Smooth muscle cell (in vitro differentiated cells): ENCODE data around the gene ATL1. TPM values are rescaled to one million over a fixed set of nuclear protein-coding genes. Genes with fewer than 3 reads are reported as not detected.
A peak's percentile ranks its signal among the peaks of the same experiment; 100 is the strongest.

Experiments
- DNase-seq: peaks from one replicate; lab custom pipeline; 2025; ENCODE audit not compliant: unreplicated experiment; lab: John Stamatoyannopoulos, UW
- H2AFZ ChIP-seq: fragments of 200-600 bp; sonication (generic); 2 replicates; pipeline ENCODE4 v1.6.0; 2016; ENCODE audit warnings: antibody characterized with exemption, low read depth, mild to moderate bottlenecking
- H3F3A ChIP-seq: fragments of 200-600 bp; sonication (generic); 2 replicates; pipeline ENCODE4 v1.6.0; 2017; ENCODE audit warnings: antibody characterized with exemption, low read depth
- H3K27ac ChIP-seq: fragments of 200-600 bp; sonication (generic); 2 replicates; pipeline ENCODE4 v1.5.1; 2016; ENCODE audit warnings: low read depth, mild to moderate bottlenecking
- H3K27me3 ChIP-seq: fragments of 200-600 bp; sonication (generic); 2 replicates; pipeline ENCODE4 v1.6.1; 2016; ENCODE audit warnings: low read depth, mild to moderate bottlenecking
- H3K36me3 ChIP-seq: fragments of 200-600 bp; sonication (generic); 2 replicates; pipeline ENCODE4 v1.5.1; 2016; ENCODE audit warnings: low read depth
- H3K4me1 ChIP-seq: fragments of 200-600 bp; sonication (generic); 2 replicates; pipeline ENCODE4 v1.5.1; 2016; ENCODE audit warnings: low read depth
- H3K4me2 ChIP-seq: fragments of 200-600 bp; sonication (generic); 2 replicates; pipeline ENCODE4 v1.6.0; 2016; ENCODE audit warnings: mild to moderate bottlenecking
- H3K4me3 ChIP-seq: fragments of 200-600 bp; sonication (generic); 2 replicates; pipeline ENCODE4 v1.5.1; 2016; ENCODE audit warnings: mild to moderate bottlenecking
- H3K79me2 ChIP-seq: fragments of 200-600 bp; sonication (generic); 2 replicates; pipeline ENCODE4 v1.6.0; 2016; ENCODE audit warnings: low read depth, mild to moderate bottlenecking
- H3K9ac ChIP-seq: fragments of 200-600 bp; sonication (generic); 2 replicates; pipeline ENCODE4 v1.6.0; 2016; ENCODE audit warnings: low read depth
- H3K9me3 ChIP-seq: fragments of 200-600 bp; sonication (generic); replicated peaks from 2 replicates; pipeline ENCODE4 v1.5.1; 2016; ENCODE audit warnings: low read depth
- H4K20me1 ChIP-seq: fragments of 200-600 bp; sonication (generic); 2 replicates; pipeline ENCODE4 v1.6.0; 2016; ENCODE audit warnings: low read depth
- CTCF ChIP-seq: fragments of 200-600 bp; sonication (generic); IDR thresholded peaks from 2 replicates; pipeline ENCODE4 v1.5.1; 2017; ENCODE audit warnings: borderline replicate concordance, mild to moderate bottlenecking, antibody characterized with exemption; ENCODE audit not compliant: insufficient read depth, poor library complexity, severe bottlenecking
- WGBS: methylation state at CpG from one replicate; pipeline ENCODE4 v1.1.7; 2016; ENCODE audit warnings: low lambda C conversion rate; 5-methylcytosine and 5-hydroxymethylcytosine counted together
- polyA plus RNA-seq: library from polyadenylated mRNA; unstranded; fragments of >200 nt; fragmentation: Nextera tagmentation; extraction: Ambion mirVana; gene quantifications from 2 replicates; pipeline ENCODE4 v1.2.1, GENCODE V29; 2016
- total RNA-seq: library from RNA; depleted of rRNA; stranded (reverse); fragments of >200 nt; gene quantifications from 2 replicates; pipeline ENCODE4 v1.2.3, GENCODE V29; 2014

The ATL1 gene
- total and polyA plus RNA-seq, 2 experiments from 2014 or later, result 1.5 to 2.1 TPM

- peak overlapping the region; percentile 28 for H3K4me2 ChIP-seq
- peak overlapping the region; percentile 70 for H2AFZ ChIP-seq
- no peaks in the 10 kb centered on the region for H3K4me1 ChIP-seq
- H4K20me1 ChIP-seq, result no peaks in the 10 kb centered on the region
- H3K27me3 ChIP-seq, result no peaks in the 10 kb centered on the region
- TF ChIP-seq CTCF, result no peak
- no peak for DNase-seq
- 91% methylated on average over 7 of the region's 7 CpGs for WGBS
- no peaks in the 10 kb centered on the region for H3F3A ChIP-seq
- no peak overlapping the region for H3K4me3 ChIP-seq
- no peaks in the 10 kb centered on the region for H3K79me2 ChIP-seq
- no peak overlapping the region for H3K27ac ChIP-seq
- H3K9me3 ChIP-seq, result no peaks in the 10 kb centered on the region
- no peak overlapping the region for H3K9ac ChIP-seq
- no peaks in the 10 kb centered on the region for H3K36me3 ChIP-seq
Measured at GRCh38 chr14:50676814-50677516, 117.0 kb downstream of the ATL1 start.

- Histone ChIP-seq H3F3A (no peaks in the 10 kb centered on the region), H3K4me2 (peak overlapping the region; percentile 28), H3K4me3 (no peak overlapping the region), H3K9ac (no peak overlapping the region), H3K36me3 (no peaks in the 10 kb centered on the region), H4K20me1 (no peaks in the 10 kb centered on the region), H2AFZ (peak overlapping the region; percentile 70), H3K4me1 (no peaks in the 10 kb centered on the region), H3K27me3 (no peaks in the 10 kb centered on the region), H3K27ac (no peak overlapping the region), H3K79me2 (no peaks in the 10 kb centered on the region), H3K9me3 (no peaks in the 10 kb centered on the region)
- WGBS, result 37% methylated on average over 5 of the region's 5 CpGs
- DNase-seq, result no peak
- TF ChIP-seq CTCF, result no peak
Measured at GRCh38 chr14:50677527-50678063, 117.7 kb downstream of the ATL1 start.

- H3K4me2 ChIP-seq, result no peak overlapping the region
- no peaks in the 10 kb centered on the region for H3K27me3 ChIP-seq
- TF ChIP-seq CTCF, result no peak
- no peak overlapping the region for H3K9ac ChIP-seq
- WGBS, result 84% methylated on average over 5 of the region's 5 CpGs
- H3K9me3 ChIP-seq, result no peaks in the 10 kb centered on the region
- DNase-seq, result no peak
- H3K4me3 ChIP-seq, result no peak overlapping the region
- H3K4me1 ChIP-seq, result no peaks in the 10 kb centered on the region
- no peaks in the 10 kb centered on the region for H3K36me3 ChIP-seq
- peak overlapping the region; percentile 70 for H2AFZ ChIP-seq
- no peak overlapping the region for H3K27ac ChIP-seq
- H4K20me1 ChIP-seq, result no peaks in the 10 kb centered on the region
- no peaks in the 10 kb centered on the region for H3K79me2 ChIP-seq
- H3F3A ChIP-seq, result no peaks in the 10 kb centered on the region
Measured at GRCh38 chr14:50678163-50678562, 118.2 kb downstream of the ATL1 start.

GRCh38 chr14:50679674-50680073 lies 119.7 kb downstream of the ATL1 start:
- Histone ChIP-seq H4K20me1 (no peaks in the 10 kb centered on the region), H3K9ac (no peak overlapping the region), H3K79me2 (no peaks in the 10 kb centered on the region), H3K27me3 (no peaks in the 10 kb centered on the region), H3K36me3 (no peaks in the 10 kb centered on the region), H3K4me1 (no peaks in the 10 kb centered on the region), H2AFZ (no peak overlapping the region), H3K27ac (no peak overlapping the region), H3K4me2 (no peak overlapping the region), H3K4me3 (no peak overlapping the region), H3K9me3 (no peaks in the 10 kb centered on the region), H3F3A (no peaks in the 10 kb centered on the region)
- no peak for TF ChIP-seq CTCF
- no peak for DNase-seq
